ENCODE results near the gene SPECC1. TPM values are rescaled to one million over a fixed set of nuclear protein-coding genes. Genes with fewer than 3 reads are reported as not detected.
"Not testable (repeated sequence)": the region's sequence is repeated elsewhere in the genome, so short reads cannot be mapped to it uniquely, and the experiment has no call there.

Gene SPECC1
- total RNA-seq, 6 experiments from 2014 or later: 0.81 to 5.0 (median 2.8) TPM

DNA sequence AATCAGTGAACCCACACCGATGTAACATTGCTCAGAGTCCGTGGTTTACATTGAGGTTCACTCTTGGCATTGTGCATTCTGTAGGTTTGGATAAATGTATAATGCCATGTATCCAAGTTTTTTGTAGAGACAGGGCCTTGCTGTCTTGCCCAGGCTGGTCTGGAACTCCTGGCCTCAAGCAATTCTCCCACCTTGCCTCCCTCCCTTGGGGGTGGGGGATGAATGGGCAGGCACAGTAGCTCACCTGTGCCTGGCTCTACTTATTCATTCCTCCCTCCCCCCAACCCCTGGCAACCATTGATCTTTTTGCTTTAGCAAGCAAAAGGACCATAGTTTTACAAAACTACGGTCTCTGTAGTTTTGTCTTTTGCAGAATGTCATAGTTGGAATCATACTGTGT, 181.4 kb downstream of the SPECC1 start:
- no peaks in the 10 kb centered on the region for H3K9me3 ChIP-seq
- intact Hi-C loops (cut with DNase I): no loop called here
- no peak for TF ChIP-seq POLR2A (IDR thresholded peaks at IDR 0.05)
- TF ChIP-seq CTCF (IDR thresholded peaks at IDR 0.05): no peak
- no peak overlapping the region for H3K27ac ChIP-seq
- H3K4me1 ChIP-seq: no peaks in the 10 kb centered on the region
- H3K27me3 ChIP-seq: no peaks in the 10 kb centered on the region
- no peak for DNase-seq
- H3K36me3 ChIP-seq: no peaks in the 10 kb centered on the region
- no peak overlapping the region for H3K4me3 ChIP-seq
- ATAC-seq: no peak
- 87% methylated on average over 3 of the region's 3 CpGs for WGBS (ENCODE audit: insufficient coverage, low coverage, low lambda C conversion rate, missing lambda C conversion rate)

DNA sequence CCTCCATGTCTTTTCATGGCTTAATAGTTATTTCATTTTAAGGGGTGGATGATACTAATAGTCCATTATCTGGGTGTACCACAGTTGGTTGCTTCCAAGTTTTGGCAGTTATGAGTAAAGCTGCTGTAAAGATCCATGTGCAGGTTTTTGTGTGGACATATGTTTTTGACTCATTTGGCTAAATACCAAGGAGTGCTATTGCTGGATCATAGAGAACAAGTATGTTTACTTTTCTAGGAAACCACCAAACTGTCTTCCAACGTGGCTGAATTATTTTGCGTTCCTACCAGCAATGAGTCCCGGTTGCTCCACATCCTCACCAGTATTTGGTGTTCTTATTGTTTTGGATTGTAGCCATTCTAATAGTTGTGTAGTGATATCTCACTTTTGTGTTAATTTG, 181.9 kb downstream of the SPECC1 start:
- Histone ChIP-seq H3K4me3 (no peak overlapping the region), H3K27ac (no peak overlapping the region), H3K9me3 (no peaks in the 10 kb centered on the region), H3K4me1 (no peaks in the 10 kb centered on the region), H3K27me3 (no peaks in the 10 kb centered on the region), H3K36me3 (no peaks in the 10 kb centered on the region)
- no peak for ATAC-seq
- intact Hi-C loops (cut with DNase I): no loop called here
- TF ChIP-seq CTCF (IDR thresholded peaks at IDR 0.05): no peak
- TF ChIP-seq POLR2A (IDR thresholded peaks at IDR 0.05): no peak
- 66% methylated on average over 3 of the region's 3 CpGs for WGBS (ENCODE audit: insufficient coverage, low coverage, low lambda C conversion rate, missing lambda C conversion rate)
- no peak for DNase-seq

- intact Hi-C loops (cut with DNase I); H3K4me3 ChIP-seq; H3K9me3 ChIP-seq; ATAC-seq; H3K4me1 ChIP-seq; H3K27me3 ChIP-seq; H3K36me3 ChIP-seq; DNase-seq; H3K27ac ChIP-seq: not testable (repeated sequence)
- WGBS (ENCODE audit: insufficient coverage, low coverage, low lambda C conversion rate, missing lambda C conversion rate): 89% methylated on average over 3 of the region's 3 CpGs
These were observed 187.1 kb downstream of the SPECC1 start for GRCh38 chr17:20196286-20196685.

- intact Hi-C loops (cut with DNase I): no loop called here
- no peak overlapping the region for H3K27ac ChIP-seq
These were observed 188.2 kb downstream of the SPECC1 start for GRCh38 chr17:20197272-20197926.

More at GRCh38 chr17:20197272-20197926, 188.2 kb downstream of the SPECC1 start:
- no peaks in the 10 kb centered on the region for H3K9me3 ChIP-seq
- no peak for ATAC-seq
- H3K4me1 ChIP-seq: no peaks in the 10 kb centered on the region
- H3K27me3 ChIP-seq: no peaks in the 10 kb centered on the region
- no peak for DNase-seq
- TF ChIP-seq POLR2A (IDR thresholded peaks at IDR 0.05) (no peak), CTCF (IDR thresholded peaks at IDR 0.05) (no peak)
- H3K4me3 ChIP-seq: no peak overlapping the region
- H3K36me3 ChIP-seq: no peaks in the 10 kb centered on the region
- 74% methylated on average over 5 of the region's 5 CpGs for WGBS (ENCODE audit: insufficient coverage, low coverage, low lambda C conversion rate, missing lambda C conversion rate)

All from right lobe of liver (tissue), 6 donors.